Measurements from ENCODE around the gene ADK. TPM values are rescaled to one million over a fixed set of nuclear protein-coding genes. Genes with fewer than 3 reads are reported as not detected.

Gene ADK
- total RNA-seq, 6 experiments from 2014 or later: 54.2 to 92.5 (median 63.5) TPM

GRCh38 chr10:74381291-74381853 lies 230.4 kb downstream of the ADK start:
- no peaks in the 10 kb centered on the region for H3K27me3 ChIP-seq
- no peak overlapping the region for H3K4me3 ChIP-seq
- DNase-seq (no peak), ATAC-seq (no peak)
- intact Hi-C loops (cut with DNase I): no loop called here
- H3K4me1 ChIP-seq: no peaks in the 10 kb centered on the region
- H3K9me3 ChIP-seq: no peaks in the 10 kb centered on the region
- no peak for TF ChIP-seq CTCF (IDR thresholded peaks at IDR 0.05)
- no peak for TF ChIP-seq POLR2A (IDR thresholded peaks at IDR 0.05)
- no peaks in the 10 kb centered on the region for H3K36me3 ChIP-seq
- no peak overlapping the region for H3K27ac ChIP-seq
- 70% methylated on average over 2 of the region's 2 CpGs for WGBS (ENCODE audit: insufficient coverage, low coverage, low lambda C conversion rate, missing lambda C conversion rate)

DNA sequence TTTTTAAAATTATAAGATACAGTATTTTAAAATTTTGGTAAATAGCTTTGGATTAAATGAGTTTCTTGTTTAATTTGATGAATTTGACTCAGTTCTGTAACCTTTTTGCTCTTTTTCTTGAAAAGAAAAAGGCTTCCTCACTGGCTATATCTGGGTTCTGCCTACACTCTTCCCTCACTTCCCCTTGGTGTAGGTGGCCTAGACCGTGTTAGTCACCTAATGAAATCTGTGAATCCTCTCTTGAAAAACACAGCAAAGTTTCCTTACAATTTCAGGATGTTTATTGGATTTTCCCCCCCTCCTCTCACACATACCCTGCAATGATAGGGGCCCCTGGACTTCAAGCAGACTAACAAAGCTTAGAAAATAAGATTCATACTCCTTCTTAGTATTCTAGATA lies 231.6 kb downstream of the ADK start:
- no peak for DNase-seq
- Histone ChIP-seq H3K27me3 (no peaks in the 10 kb centered on the region), H3K27ac (no peak overlapping the region), H3K4me3 (no peak overlapping the region), H3K36me3 (no peaks in the 10 kb centered on the region), H3K9me3 (no peaks in the 10 kb centered on the region), H3K4me1 (no peaks in the 10 kb centered on the region)
- no peak for TF ChIP-seq POLR2A (IDR thresholded peaks at IDR 0.05)
- no peak for TF ChIP-seq CTCF (IDR thresholded peaks at IDR 0.05)
- ATAC-seq: no peak
- WGBS (ENCODE audit: insufficient coverage, low coverage, low lambda C conversion rate, missing lambda C conversion rate): 64% methylated on average over 1 of the region's 1 CpG
- intact Hi-C loops (cut with DNase I): no loop called here

DNA sequence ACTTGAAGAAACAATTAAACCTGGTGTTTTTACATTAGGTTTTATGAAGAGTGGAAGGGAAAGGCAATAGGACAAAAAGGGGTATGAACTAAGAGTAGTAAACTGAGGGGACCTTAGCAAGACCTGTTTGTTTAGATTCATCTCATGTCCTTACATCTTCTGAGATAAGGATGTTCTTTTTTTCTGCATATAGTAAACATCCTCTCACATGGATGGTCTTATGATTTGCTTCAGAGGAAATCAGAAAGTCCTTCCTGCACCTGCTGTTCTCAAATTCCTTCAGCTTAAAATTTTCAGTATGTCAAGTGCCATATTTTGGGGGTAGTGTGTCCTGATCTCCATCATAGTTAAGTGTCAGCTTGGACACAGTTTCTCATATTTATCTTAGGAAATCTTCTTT lies 232.6 kb downstream of the ADK start:
- H3K4me1 ChIP-seq: no peaks in the 10 kb centered on the region
- no peak overlapping the region for H3K27ac ChIP-seq
- TF ChIP-seq POLR2A (IDR thresholded peaks at IDR 0.05) (no peak), CTCF (IDR thresholded peaks at IDR 0.05) (no peak)
- ATAC-seq (no peak), DNase-seq (no peak)
- intact Hi-C loops (cut with DNase I): no loop called here
- H3K36me3 ChIP-seq: no peaks in the 10 kb centered on the region
- no peaks in the 10 kb centered on the region for H3K9me3 ChIP-seq
- no peak overlapping the region for H3K4me3 ChIP-seq
- no peaks in the 10 kb centered on the region for H3K27me3 ChIP-seq

- intact Hi-C loops (cut with DNase I): no loop called here
- Histone ChIP-seq H3K27ac (no peak overlapping the region), H3K27me3 (no peaks in the 10 kb centered on the region), H3K4me1 (no peaks in the 10 kb centered on the region), H3K4me3 (no peak overlapping the region), H3K9me3 (no peaks in the 10 kb centered on the region), H3K36me3 (no peaks in the 10 kb centered on the region)
- DNase-seq (no peak), ATAC-seq (no peak)
- TF ChIP-seq CTCF (IDR thresholded peaks at IDR 0.05) (no peak), POLR2A (IDR thresholded peaks at IDR 0.05) (no peak)
- WGBS (ENCODE audit: insufficient coverage, low coverage, low lambda C conversion rate, missing lambda C conversion rate): 90% methylated on average over 3 of the region's 3 CpGs
Measured at GRCh38 chr10:74384615-74385183, 233.7 kb downstream of the ADK start.

- TF ChIP-seq CTCF (IDR thresholded peaks at IDR 0.05) (no peak), POLR2A (IDR thresholded peaks at IDR 0.05) (no peak)
- H3K36me3 ChIP-seq: no peaks in the 10 kb centered on the region
- H3K27ac ChIP-seq: no peak overlapping the region
- H3K27me3 ChIP-seq: no peaks in the 10 kb centered on the region
- no peak overlapping the region for H3K4me3 ChIP-seq
- no peaks in the 10 kb centered on the region for H3K4me1 ChIP-seq
- DNase-seq (no peak), ATAC-seq (peak in 3 of 4 donors; percentile 52 to 67 (median 53))
- no peaks in the 10 kb centered on the region for H3K9me3 ChIP-seq
- intact Hi-C loops (cut with DNase I): no loop called here
Measured at GRCh38 chr10:74388801-74389200, 237.8 kb downstream of the ADK start.

Measured in right lobe of liver (tissue), 6 donors.